MM.1S (cell line): Measurements from ENCODE around the gene LCE7A.

Experiments used
- DNase-seq: peaks from one replicate; pipeline ENCODE4 v3.0.0-alpha.2; 2015
- H2AFZ ChIP-seq: fragments of 300-600 bp; sonication (generic); 2 replicates; pipeline ENCODE4 v1.6.0; 2016; ENCODE audit warnings: antibody characterized with exemption, low read length
- H3F3A ChIP-seq: fragments of 300-600 bp; sonication (generic); 2 replicates; pipeline ENCODE4 v1.6.1; 2016; ENCODE audit warnings: mild to moderate bottlenecking, antibody characterized with exemption, low read length, moderate library complexity, mixed read lengths; ENCODE audit not compliant: insufficient read depth
- H3K27ac ChIP-seq: fragments of 300-600 bp; sonication (generic); 2 replicates; pipeline ENCODE4 v1.5.1; 2016; ENCODE audit warnings: mild to moderate bottlenecking, low read length
- H3K27me3 ChIP-seq: fragments of 300-600 bp; sonication (generic); replicated peaks from 2 replicates; pipeline ENCODE4 v1.6.0; 2016; ENCODE audit warnings: low read length; ENCODE audit not compliant: insufficient read depth
- H3K36me3 ChIP-seq: fragments of 300-600 bp; sonication (generic); replicated peaks from 2 replicates; pipeline ENCODE4 v1.6.1; 2016; ENCODE audit warnings: mild to moderate bottlenecking, low read length, mixed read lengths; ENCODE audit not compliant: insufficient read depth
- H3K4me1 ChIP-seq: fragments of 300-600 bp; sonication (generic); 2 replicates; pipeline ENCODE4 v1.6.1; 2016; ENCODE audit warnings: low read length, mixed read lengths
- H3K4me2 ChIP-seq: fragments of 300-600 bp; sonication (generic); 2 replicates; pipeline ENCODE4 v1.6.0; 2016; ENCODE audit warnings: low read depth, low read length
- H3K4me3 ChIP-seq: fragments of 300-600 bp; sonication (generic); 2 replicates; pipeline ENCODE4 v1.5.1; 2016; ENCODE audit warnings: low read length, mixed read lengths
- H3K79me2 ChIP-seq: fragments of 300-600 bp; sonication (generic); 2 replicates; pipeline ENCODE4 v1.6.1; 2016; ENCODE audit warnings: mixed run types, low read length, mixed read lengths
- H3K9ac ChIP-seq: fragments of 300-600 bp; sonication (generic); 2 replicates; pipeline ENCODE4 v1.6.1; 2016; ENCODE audit warnings: low read length, mixed read lengths
- H3K9me2 ChIP-seq: fragments of 300-600 bp; sonication (generic); replicated peaks from 2 replicates; pipeline ENCODE4 v1.6.1; 2016; ENCODE audit warnings: mild to moderate bottlenecking, low read length, mixed read lengths; ENCODE audit not compliant: insufficient read depth
- H3K9me3 ChIP-seq: fragments of 300-600 bp; sonication (generic); replicated peaks from 2 replicates; pipeline ENCODE4 v1.6.1; 2016; ENCODE audit warnings: mild to moderate bottlenecking, low read length, mixed read lengths; ENCODE audit not compliant: insufficient read depth
- H4K20me1 ChIP-seq: fragments of 300-600 bp; sonication (generic); 2 replicates; pipeline ENCODE4 v1.6.1; 2016; ENCODE audit warnings: mild to moderate bottlenecking, low read length, moderate library complexity, mixed read lengths; ENCODE audit not compliant: insufficient read depth
- CTCF ChIP-seq: fragments of 300-600 bp; sonication (generic); IDR thresholded peaks from 2 replicates; pipeline ENCODE4 v1.5.1; 2016; ENCODE audit warnings: antibody characterized with exemption, low read length, mixed read lengths
- EZH2 ChIP-seq: fragments of 300-600 bp; sonication (generic); optimal IDR thresholded peaks from 2 replicates; pipeline ENCODE3; 2017; ENCODE audit warnings: low read depth, mild to moderate bottlenecking, antibody characterized with exemption, low read length, mixed read lengths
- EZH2phosphoT487 ChIP-seq: fragments of 300-600 bp; sonication (generic); IDR thresholded peaks from 2 replicates; pipeline ENCODE4 v1.6.1; 2018; ENCODE audit warnings: antibody characterized with exemption, low read length

Gene LCE7A

GRCh38 chr1:152864443-152864842 lies 4.6 kb downstream of the LCE7A start:
- no peaks in the 10 kb centered on the region for H3K9me3 ChIP-seq
- no peaks in the 10 kb centered on the region for H3K4me1 ChIP-seq
- H3F3A ChIP-seq = no peaks in the 10 kb centered on the region
- H3K27ac ChIP-seq = no peak overlapping the region
- no peaks in the 10 kb centered on the region for H3K27me3 ChIP-seq
- no peak overlapping the region for H3K4me3 ChIP-seq
- no peaks in the 10 kb centered on the region for H3K79me2 ChIP-seq
- no peak for TF ChIP-seq EZH2
- TF ChIP-seq CTCF = no peak
- no peak for TF ChIP-seq EZH2phosphoT487
- DNase-seq = no peak
- H3K9me2 ChIP-seq = no peaks in the 10 kb centered on the region
- H3K9ac ChIP-seq = no peak overlapping the region
- no peak overlapping the region for H2AFZ ChIP-seq
- no peak overlapping the region for H3K4me2 ChIP-seq
- no peaks in the 10 kb centered on the region for H3K36me3 ChIP-seq
- no peaks in the 10 kb centered on the region for H4K20me1 ChIP-seq

- no peaks in the 10 kb centered on the region for H3K36me3 ChIP-seq
- H3K9me3 ChIP-seq = no peaks in the 10 kb centered on the region
- no peak overlapping the region for H3K27ac ChIP-seq
- no peaks in the 10 kb centered on the region for H3K27me3 ChIP-seq
- no peaks in the 10 kb centered on the region for H3K4me1 ChIP-seq
- DNase-seq = no peak
- no peaks in the 10 kb centered on the region for H4K20me1 ChIP-seq
- H3K9ac ChIP-seq = no peak overlapping the region
- H3F3A ChIP-seq = no peaks in the 10 kb centered on the region
- no peaks in the 10 kb centered on the region for H3K79me2 ChIP-seq
- no peak overlapping the region for H2AFZ ChIP-seq
- no peak for TF ChIP-seq EZH2
- TF ChIP-seq CTCF = no peak
- H3K9me2 ChIP-seq = no peaks in the 10 kb centered on the region
- no peak overlapping the region for H3K4me3 ChIP-seq
- no peak overlapping the region for H3K4me2 ChIP-seq
Measured at GRCh38 chr1:152866321-152866720, 6.5 kb downstream of the LCE7A start.

- Histone ChIP-seq H4K20me1 (no peaks in the 10 kb centered on the region), H3K27ac (no peak overlapping the region), H2AFZ (no peak overlapping the region), H3K27me3 (no peaks in the 10 kb centered on the region), H3K36me3 (no peaks in the 10 kb centered on the region), H3K4me1 (peaks cover 12% of the 10 kb centered on the region), H3K4me2 (no peak overlapping the region), H3K4me3 (no peak overlapping the region), H3K79me2 (no peaks in the 10 kb centered on the region), H3K9me3 (no peaks in the 10 kb centered on the region), H3K9me2 (no peaks in the 10 kb centered on the region), H3F3A (no peaks in the 10 kb centered on the region), H3K9ac (no peak overlapping the region)
- TF ChIP-seq EZH2 = no peak
- TF ChIP-seq CTCF = peak; percentile 82
- DNase-seq = peak; percentile 77
Measured at GRCh38 chr1:152869808-152870419, 10.1 kb downstream of the LCE7A start.
